ENCODE results near the gene ADD3.

- TF ChIP-seq CTCF (IDR thresholded peaks at IDR 0.05) (no peak), POLR2A (IDR thresholded peaks at IDR 0.05) (no peak)
Observed at GRCh38 chr10:109988212-109988596, 19.6 kb upstream of the ADD3 start.

All from body of pancreas (tissue), 4 donors.